ENCODE results near the gene PLK3.
"Not testable (repeated sequence)": the region's sequence is repeated elsewhere in the genome, so short reads cannot be mapped to it uniquely, and the experiment has no call there.

PLK3 gene

GRCh38 chr1:44829506-44830384 lies 29.6 kb downstream of the PLK3 start:
- no peak for FAIRE-seq

- FAIRE-seq: no peak
Observed at GRCh38 chr1:44830900-44831304, 30.7 kb downstream of the PLK3 start.

- no peak for FAIRE-seq
Observed at GRCh38 chr1:44831516-44831915, 31.3 kb downstream of the PLK3 start.

- FAIRE-seq: no peak
Observed at GRCh38 chr1:44832056-44832705, 32.0 kb downstream of the PLK3 start.

DNA sequence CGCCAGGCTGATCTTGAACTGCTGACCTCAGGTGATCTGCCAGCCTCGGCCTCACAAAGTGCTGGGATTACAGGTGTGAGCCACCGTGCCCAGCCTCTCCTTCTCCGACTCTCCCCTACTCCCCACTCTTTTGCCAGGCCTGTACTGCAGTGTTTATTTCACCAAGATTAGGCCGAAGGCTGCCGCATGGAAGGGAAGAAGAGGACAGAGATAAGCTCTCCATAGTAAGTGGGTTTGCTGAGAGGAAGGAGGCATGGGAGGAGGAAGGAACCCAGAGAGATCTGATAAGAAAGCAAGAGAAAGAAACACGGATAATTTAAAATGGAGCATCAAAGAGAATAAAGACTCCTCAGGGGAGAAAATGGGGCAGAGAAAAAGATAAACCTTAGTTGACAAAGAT lies 34.2 kb downstream of the PLK3 start:
- no peak for FAIRE-seq

GRCh38 chr1:44835738-44836675 lies 35.8 kb downstream of the PLK3 start:
- peak; percentile 89 for FAIRE-seq

DNA sequence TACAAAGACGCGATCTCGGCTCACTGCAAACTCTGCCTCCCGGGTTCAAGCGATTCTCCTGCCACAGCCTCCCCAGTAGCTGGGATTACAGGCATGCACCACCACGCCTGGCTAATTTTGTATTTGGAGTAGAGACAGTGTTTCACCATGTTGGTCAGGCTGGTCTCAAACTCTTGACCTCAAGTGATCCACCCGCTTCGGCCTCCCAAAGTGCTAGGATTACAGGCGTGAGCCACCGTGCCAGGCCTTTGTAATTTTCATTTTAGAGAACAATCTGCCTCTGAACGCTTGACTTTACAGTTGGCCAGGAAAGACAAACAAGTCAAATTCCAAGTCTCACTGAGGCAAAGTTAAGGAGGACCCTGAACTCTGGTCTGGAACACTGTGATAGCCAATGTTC lies 38.1 kb downstream of the PLK3 start:
- not testable (repeated sequence) for FAIRE-seq

DNA sequence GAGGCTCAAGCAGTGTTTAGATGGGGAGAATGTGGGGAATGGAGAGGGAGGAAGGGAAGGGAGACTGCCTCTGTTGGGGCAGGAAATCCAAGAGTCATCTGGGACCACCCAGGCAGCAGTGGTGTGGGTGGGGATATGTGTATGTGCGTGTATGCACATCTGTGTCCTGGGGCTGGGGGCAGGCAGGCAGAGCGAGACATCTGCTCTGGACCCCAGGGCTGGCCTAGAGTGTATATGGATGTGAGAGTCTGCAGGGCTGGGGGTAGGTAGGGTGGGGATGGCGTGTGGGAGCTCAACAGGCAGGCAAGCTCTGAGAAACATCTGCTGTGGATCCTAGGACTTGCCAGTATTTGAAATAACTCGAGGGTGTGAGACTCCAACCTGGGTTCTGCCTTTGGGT lies 39.4 kb downstream of the PLK3 start:
- no peak for FAIRE-seq

DNA sequence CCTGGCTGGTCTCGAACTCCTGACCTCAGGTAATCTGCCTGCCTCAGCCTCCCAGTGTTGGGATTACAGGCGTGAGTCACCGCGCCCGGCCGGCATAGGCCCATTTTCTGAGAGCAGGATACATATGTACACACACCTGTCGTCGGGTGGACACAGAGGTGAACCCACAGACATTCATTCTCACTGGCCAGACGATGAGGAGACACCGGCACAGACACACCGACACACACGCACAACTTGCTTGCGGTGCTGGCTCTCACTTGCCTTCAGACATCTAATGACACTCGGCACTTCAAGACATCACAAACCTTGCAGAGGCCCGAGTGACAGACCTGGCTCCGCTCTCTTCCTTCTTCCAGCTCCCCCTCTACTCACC lies 42.3 kb downstream of the PLK3 start:
- FAIRE-seq: no peak

DNA sequence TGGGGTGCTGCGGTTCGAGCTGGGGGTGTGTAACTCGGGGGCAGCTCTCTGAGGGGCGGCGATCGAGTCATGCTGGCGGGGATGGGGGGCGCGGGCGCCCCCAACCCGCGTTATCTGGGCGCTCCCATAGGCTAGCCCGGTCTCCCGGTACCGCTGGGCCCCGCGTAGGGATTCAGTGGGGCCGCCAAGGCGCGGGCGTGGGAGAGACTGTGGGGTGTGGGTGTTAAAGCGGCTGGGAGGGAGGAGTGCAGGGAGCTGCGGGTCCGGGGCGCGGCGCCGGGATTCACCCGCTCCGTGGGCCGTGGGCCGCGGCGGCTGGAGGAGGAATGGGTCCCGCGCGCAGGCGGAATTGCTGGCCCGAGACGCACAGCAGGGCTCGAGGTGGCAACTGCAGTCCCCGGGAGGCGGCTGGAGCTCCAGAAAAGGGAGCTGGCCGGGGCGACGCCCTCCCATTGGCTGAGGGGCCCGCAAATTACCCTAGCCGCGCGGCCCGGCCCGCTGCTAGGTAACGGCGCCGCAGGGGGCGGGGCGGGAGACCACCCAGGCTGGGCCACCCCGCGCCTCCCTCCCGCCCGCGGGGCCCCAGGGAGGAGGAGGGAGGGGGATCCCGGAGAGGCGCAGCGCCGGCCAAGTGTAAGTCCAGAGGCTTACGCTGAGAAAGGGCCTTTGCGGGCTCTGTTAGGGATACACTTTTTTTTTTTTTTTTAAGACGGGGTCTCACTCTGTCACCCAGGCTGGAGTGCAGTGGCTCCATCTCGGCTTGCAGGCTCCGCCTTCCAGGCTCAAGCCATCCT lies 42.9 kb downstream of the PLK3 start, which contains the start of gene PTCH2:
TSS of gene PTCH2 (minus strand) at position 392 of the 794 bp plus-strand sequence. CDS start at position 71, 321 bp downstream.
- FAIRE-seq: no peak

DNA sequence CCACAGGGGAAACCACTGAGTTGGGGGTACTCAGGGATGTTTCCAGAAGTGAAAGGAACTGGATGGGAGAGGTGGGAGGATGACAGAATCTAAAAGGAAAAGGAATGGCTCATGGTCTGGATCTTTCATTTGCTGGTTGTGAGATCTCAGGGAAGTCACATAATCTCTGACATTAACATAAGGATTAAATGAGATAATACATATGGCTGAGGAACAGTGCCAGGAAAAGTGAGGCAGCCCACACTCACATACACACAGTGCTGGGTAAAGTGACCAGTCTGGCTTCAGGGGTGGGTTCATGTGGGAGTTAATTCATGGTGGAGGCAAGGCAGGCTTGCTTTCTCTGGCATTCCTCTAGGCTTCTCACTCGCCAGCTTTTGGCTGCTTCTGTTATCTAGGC lies 46.8 kb downstream of the PLK3 start:
- FAIRE-seq: no peak

- FAIRE-seq: no peak
Observed at GRCh38 chr1:44847845-44848244, 47.7 kb downstream of the PLK3 start.

GRCh38 chr1:44848456-44849181 lies 48.4 kb downstream of the PLK3 start:
- no peak for FAIRE-seq

DNA sequence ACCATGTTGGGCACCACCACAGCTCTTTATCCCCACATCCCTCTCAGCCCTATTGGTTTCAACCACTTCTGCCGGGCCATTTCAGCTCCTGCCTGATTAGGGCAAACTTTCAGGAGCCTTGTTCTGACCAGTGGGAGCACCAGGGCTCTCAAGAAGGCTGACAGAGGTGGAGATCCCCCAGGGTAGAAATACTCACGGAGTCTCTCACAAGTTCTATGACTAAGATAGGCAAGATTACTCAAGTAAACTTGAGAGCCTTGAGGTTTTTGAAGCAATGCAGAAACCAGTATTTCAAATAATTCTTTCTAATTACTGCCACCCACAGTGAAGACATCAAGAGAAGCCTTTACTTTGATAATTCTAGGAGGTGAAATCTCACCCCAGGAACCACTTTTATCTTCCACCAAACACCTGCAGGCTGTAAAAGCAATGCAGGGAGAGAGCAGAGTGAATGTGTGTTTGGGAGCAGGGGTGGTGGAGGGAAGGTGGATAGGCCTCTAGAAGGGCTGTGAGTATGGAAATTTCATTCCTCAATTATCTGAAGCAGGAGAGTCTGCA lies 49.5 kb downstream of the PLK3 start:
- FAIRE-seq: no peak

DNA sequence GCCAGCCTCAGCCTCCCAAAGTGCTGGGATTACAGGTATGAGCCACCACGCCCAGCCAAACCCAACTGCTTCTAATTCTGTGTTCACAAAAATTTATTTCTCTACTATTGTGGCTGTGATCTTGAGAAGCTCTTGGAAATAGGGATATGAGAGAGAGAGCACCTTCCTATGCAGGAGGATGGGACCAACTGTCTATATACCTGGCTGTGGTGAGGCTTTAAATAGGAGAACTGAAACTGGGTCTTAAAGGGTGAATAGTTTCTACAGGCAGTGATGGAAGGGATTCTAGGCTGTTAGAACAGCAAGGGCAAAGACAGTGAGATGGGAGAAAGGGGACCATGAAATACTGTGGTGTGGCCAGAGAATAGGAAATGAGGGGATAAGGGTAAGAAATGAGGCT lies 51.1 kb downstream of the PLK3 start:
- FAIRE-seq: no peak

- no peak for FAIRE-seq
Observed at GRCh38 chr1:44853201-44853600, 53.0 kb downstream of the PLK3 start.

DNA sequence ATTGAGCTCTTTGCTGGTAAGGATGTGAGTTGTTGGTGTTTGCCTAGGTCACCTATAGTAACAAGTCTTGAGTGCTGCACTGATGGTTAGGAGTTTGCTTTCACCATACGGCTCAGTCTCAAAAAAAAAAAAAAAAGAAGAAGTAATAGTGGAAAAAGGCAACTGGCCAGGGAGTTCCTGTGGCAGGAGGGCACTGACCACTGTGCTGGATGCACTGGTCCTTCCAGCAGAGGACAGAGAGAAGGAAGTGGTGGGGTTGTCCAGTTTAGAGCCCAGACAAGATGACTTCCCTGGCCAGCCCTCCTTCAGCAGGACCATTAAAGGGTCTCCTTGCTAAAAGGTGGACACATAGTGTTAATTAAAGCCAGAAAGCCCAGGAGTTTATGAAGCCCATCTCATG lies 54.8 kb downstream of the PLK3 start:
- no peak for FAIRE-seq

Data from G401.6 (cell line).